KG1 (cell line): ENCODE measurements around the gene SH2D5.

Experiments used
- DNase-seq: peaks from one replicate; lab custom pipeline; 2025; lab: John Stamatoyannopoulos, UW

The SH2D5 gene

DNA sequence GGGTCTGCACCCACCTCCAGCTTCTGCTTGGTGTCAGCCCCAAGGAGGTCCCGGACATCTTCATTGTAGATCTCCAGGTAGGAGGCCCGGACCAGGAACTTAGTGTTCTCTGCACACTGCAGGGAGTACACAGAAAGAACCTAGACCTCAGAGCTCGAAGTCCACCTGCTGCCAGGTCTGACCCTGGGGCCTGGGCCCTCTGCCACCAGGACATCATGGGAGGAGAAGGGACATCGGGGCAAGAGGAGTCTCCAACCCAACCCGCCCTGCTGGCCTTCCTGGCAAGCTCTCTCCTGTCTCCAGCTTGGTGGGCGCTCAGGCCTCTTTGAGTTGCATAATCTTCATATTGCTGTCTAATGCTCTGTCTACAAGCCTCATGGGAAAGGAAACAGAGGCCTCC is 19.1 kb downstream of the SH2D5 start:
- no peak for DNase-seq

DNA sequence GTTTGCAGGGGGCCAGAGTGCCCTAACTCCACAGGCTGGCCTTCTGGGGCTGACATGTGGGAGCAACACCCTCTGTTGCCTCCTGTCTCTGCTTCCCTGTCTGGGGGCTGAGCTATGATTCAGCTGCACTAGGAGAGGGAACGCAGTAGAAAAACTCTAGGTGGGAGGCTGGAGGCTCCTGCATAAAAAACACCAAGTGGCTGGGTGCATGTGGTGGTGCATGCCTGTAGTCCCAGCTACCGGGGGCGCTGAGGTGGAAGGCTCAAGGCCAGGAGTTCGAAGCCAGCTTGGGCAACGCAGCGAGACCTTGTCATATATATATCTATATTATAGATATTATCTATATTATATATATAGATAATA is 20.3 kb downstream of the SH2D5 start:
- DNase-seq, result no peak

- DNase-seq, result no peak
Measured at GRCh38 chr1:20711285-20712214, 21.0 kb downstream of the SH2D5 start.

GRCh38 chr1:20710469-20711284 is 21.8 kb downstream of the SH2D5 start:
- no peak for DNase-seq

GRCh38 chr1:20709868-20710267 is 22.6 kb downstream of the SH2D5 start:
- DNase-seq, result no peak

DNA sequence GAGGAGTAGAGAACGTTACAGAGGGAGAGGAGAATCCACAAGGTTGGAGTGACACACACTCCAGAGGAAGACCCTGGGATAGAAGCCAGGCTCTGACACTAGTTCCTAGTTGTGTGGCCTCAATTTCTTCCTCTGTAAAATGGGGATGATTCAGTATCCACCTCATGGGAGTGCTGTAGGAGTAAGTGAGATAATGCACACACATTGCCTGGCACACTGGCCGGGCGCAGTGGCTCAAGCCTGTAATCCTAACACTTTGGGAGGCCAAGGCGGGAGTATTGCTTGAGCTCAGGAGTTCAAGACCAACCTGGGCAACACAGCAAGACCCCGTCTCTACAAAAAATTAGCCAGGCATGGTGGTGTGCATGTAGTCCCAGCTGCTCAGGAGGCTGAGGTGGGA is 23.6 kb downstream of the SH2D5 start:
- DNase-seq, result no peak

GRCh38 chr1:20708057-20708456 is 24.4 kb downstream of the SH2D5 start:
- no peak for DNase-seq

- no peak for DNase-seq
Measured at GRCh38 chr1:20706841-20707240, 25.7 kb downstream of the SH2D5 start.

DNA sequence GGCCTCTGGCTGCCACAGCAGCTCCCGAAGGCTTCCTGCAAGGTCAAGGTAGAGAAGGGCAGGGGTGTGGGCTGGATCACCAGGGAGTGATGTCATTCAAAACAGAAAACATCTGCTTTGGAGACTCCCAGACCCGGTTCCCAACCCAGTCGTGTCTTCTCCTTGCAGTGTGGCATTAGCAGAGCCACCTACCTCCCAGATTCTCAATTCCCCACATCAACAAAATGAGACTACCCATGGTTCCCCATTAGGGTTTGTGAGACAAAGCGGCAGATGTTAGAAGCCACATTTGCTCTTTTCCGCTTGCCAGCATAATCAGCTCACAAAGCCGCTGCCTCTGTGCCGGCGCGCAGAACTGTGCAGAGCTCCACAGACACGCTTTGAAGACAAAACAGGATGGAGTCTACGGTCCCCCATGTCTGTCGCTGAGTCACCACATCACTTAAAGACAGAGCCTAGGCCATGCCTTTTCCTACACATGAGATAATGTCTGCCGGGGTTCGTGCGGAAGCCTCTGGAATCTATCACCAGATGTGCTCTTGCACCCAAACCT is 27.2 kb downstream of the SH2D5 start:
- no peak for DNase-seq

- DNase-seq, result no peak
Measured at GRCh38 chr1:20704390-20705202, 27.9 kb downstream of the SH2D5 start.

- no peak for DNase-seq
Measured at GRCh38 chr1:20703124-20703756, 29.3 kb downstream of the SH2D5 start.

- no peak for DNase-seq
Measured at GRCh38 chr1:20702416-20702815, 30.1 kb downstream of the SH2D5 start.

DNA sequence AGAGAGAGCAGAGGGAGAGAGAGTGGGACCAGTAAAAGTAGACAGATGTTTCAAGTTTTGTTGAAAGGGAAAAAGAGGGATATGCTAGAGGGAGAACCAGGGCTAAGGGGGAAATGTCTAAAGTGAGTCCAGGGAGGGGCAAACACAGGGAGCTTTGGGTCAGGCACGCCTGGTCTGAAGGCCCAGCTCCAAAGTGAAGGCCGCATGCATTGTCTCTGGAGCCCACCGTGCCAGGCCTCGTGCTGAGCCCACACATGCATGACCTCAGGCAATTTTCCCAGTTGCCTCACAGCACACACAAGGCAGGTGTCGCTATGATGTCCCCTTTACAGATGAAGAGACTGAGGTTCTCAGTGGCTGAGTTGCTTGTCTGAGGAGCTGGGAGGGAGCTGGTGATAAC is 30.7 kb downstream of the SH2D5 start:
- no peak for DNase-seq

DNA sequence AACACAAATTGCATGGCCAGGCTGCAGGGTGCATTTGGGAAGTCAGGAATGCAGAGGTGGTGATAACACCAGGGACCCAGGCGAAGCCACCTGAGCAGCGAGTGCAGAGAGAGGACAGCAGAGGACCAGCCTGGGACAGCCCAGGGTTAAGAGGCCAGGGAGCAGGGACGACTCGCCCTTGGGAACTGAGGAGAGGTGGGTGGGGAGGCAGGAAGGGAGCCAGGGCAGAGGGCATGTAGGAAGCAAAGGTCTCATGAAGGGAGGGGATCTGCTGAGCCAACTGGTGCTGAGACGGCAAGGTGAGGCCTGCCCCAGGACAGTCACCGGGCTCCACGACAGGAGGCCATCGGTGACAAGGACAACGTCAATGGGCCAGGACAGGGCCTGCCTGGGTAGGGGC is 31.1 kb downstream of the SH2D5 start:
- no peak for DNase-seq

GRCh38 chr1:20700636-20701215 is 31.8 kb downstream of the SH2D5 start:
- DNase-seq, result no peak

DNA sequence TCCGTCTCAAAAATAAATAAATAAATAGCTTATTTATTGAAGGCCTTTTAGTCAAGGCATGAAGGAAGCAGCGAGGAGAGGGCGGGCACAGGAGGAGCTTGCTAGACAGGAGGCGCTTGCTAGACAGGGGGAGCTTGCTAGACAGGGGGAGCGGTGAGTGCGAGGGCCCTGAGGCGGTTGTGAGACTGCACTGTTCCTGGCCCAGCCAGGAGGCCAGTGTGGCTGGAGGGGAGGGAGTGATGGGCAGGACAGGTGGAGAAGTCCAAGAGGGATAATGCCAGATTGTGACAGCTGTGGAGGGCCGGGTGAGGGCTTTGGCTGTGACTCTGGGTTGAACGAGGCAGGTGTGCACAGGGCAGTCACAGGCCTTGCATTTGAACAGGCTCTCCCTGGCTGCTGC is 32.9 kb downstream of the SH2D5 start:
- no peak for DNase-seq

- DNase-seq, result no peak
Measured at GRCh38 chr1:20698195-20698910, 34.1 kb downstream of the SH2D5 start.

DNA sequence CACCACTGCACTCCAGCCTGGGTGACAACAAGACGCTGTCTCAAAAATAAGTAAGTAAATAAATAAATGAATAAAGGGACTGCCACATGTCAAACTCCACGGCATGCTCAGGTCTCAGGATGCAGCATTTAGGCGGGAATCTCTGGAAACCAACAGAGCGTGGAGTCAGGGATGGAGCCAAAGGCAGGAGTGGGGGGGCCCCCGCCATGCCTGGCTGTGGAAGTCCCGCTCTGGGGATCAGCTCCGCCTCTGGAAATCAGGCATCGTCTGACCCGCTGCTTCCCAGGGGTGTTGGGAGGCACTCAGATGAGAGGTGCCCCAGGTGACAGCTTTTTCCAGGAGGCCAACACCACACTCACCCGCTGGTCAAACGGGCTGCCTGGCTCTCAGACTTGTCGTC is 34.9 kb downstream of the SH2D5 start:
- no peak for DNase-seq

DNA sequence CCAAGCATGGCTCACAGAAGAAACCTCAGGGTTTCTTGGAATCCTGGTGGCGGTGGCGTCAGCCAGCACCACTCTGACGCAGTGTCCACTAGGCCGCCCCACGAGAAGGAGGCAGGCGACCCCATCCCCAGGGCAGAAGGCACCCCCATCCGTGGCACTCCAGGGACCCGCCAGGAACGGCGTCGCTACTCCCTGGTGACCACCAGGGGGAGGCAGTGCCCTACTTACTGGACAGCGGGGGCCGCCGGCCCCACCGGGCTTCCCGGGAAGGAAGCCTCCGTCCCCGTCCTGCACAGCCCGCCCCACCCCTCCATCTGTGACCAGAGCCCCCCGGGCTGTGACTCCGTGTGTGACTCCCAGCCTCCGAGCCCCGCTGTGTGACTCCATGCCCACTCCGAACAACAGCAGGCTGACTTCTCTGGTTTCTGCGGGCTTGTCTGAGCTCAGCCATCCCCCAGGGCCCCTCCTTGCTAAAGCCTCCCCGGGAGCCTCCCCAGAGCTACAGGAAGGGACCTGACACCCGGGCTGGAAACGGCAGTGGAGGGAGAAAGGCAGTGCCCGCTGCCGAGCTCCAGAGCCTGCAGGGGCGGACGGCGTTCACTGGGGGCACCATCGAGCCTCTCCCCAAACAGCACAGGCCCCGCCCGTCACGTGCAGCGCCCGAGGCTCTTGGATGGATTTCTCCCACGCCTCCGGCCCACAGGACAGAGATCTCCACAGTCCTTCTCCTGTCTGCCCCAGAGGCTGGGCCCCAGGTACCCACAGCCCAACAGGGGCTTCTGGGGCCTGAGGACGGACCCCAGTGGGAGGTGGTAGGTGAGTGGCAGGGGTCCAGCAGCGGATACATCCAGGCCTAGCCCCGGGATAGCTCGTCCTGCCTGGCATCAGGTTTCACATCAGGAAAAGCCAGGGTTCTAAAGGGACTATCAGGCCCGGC is 35.8 kb downstream of the SH2D5 start:
- peak; percentile 44 for DNase-seq
